ENCODE measurements around the gene KRTAP10-4.

DNA sequence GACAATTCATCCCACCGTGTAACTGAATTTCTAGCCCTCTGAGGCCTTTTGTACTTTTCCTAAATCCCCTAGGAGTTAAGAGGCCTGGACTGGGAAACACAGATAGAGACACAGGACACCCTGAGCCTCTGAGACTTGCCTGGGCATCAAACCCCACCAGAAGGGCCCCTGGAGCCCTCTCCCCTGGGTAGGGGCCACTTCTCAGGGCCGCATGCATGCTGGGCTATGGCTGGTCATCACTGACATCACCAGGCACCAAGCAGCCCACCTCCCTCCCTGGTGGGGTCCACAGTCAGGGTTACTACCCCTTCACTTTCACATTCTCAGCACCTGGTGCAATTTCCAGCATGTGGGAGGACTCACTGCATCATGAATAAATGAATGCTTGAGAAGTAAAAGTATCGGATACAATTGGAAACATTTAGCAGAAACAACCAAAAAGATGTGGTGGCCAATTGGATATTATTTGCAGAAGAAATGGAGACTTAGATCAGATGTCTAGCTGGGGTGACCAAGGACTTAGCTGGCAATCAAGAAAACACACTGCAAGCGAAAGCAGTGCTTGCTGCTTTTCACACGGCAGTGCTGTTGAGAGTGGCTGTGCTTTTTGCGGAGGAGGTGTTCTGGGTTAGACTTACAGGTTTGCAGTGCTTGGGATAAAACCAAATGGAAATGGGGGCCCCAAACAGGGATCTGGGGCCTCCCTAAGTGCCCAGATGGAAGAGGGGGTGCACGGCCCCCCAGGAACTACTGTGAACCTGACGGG is 25.9 kb downstream of the KRTAP10-4 start:
- no peak for TF ChIP-seq CTCF (IDR thresholded peaks at IDR 0.05; ENCODE audit: low read depth, low read length, missing input control)
- TF ChIP-seq TAF1 (conservative IDR thresholded peaks at IDR 0.05): no peak
- no peak for TF ChIP-seq RAD21 (IDR thresholded peaks at IDR 0.05)
- no peak for TF ChIP-seq MAX (IDR thresholded peaks at IDR 0.05)
- TF ChIP-seq, protein P1, sequence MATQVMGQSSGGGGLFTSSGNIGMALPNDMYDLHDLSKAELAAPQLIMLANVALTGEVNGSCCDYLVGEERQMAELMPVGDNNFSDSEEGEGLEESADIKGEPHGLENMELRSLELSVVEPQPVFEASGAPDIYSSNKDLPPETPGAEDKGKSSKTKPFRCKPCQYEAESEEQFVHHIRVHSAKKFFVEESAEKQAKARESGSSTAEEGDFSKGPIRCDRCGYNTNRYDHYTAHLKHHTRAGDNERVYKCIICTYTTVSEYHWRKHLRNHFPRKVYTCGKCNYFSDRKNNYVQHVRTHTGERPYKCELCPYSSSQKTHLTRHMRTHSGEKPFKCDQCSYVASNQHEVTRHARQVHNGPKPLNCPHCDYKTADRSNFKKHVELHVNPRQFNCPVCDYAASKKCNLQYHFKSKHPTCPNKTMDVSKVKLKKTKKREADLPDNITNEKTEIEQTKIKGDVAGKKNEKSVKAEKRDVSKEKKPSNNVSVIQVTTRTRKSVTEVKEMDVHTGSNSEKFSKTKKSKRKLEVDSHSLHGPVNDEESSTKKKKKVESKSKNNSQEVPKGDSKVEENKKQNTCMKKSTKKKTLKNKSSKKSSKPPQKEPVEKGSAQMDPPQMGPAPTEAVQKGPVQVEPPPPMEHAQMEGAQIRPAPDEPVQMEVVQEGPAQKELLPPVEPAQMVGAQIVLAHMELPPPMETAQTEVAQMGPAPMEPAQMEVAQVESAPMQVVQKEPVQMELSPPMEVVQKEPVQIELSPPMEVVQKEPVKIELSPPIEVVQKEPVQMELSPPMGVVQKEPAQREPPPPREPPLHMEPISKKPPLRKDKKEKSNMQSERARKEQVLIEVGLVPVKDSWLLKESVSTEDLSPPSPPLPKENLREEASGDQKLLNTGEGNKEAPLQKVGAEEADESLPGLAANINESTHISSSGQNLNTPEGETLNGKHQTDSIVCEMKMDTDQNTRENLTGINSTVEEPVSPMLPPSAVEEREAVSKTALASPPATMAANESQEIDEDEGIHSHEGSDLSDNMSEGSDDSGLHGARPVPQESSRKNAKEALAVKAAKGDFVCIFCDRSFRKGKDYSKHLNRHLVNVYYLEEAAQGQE (IDR thresholded peaks at IDR 0.05): no peak
